Ureter (tissue), 1 donor: ENCODE data around the gene PHF1. TPM values are rescaled to one million over a fixed set of nuclear protein-coding genes. Genes with fewer than 3 reads are reported as not detected.

Experiments
- DNase-seq: peaks from one replicate; pipeline ENCODE4 v3.0.0-alpha.2; 2020; ENCODE audit warnings: low spot score
- total RNA-seq: library from RNA; stranded (reverse); gene quantifications from one replicate; pipeline ENCODE4 v1.2.4, GENCODE V29; 2023
- donor health status: DM: yes; HTN: yes; CAD: no.

Gene PHF1
- total RNA-seq, 1 donor from 2014 or later = 58.8 TPM

DNA sequence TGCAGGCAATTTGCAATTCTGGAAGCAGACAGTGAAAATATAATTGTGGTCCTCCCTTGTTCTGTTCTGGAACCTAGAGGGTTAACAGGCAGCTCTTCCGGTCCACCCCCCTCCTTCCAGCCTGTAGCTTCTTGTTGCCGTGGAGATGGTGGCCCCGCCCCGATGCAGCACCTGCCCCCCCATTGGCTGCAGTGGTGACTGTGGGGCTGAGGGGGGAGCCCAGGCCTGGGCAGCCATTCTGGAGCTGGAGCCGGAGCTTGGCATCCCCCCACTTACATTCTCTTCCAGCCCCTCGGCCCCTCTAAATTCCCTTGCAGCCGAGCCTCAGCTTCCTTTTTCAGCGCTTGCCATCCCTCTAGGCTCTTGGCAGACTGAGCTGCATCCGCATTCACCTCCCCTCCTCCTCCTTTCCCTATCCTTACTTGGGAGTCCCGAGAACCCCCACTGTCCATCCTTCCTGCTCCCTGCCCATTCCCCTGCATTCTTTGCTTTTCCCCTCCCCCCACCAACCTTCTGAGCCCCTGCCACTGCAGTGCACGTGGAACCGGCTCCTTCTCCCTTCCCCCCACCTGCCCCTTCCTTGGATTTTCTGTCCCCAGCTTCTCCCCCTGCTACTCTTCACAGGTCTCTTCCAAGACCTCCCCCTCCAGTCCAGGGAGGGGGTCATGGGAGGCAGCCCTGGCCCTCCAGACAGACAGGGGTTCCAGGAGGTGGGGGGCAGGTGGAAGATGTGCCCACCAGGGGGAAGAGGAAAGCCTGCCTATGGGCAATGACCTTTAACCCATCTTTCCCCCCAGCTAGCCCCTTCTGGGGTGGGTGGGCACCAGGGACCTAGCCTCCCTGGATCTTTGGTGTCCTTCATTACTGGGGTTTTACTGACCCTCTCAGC is 20.4 kb downstream of the PHF1 start:
- DNase-seq = peak; percentile 75

DNA sequence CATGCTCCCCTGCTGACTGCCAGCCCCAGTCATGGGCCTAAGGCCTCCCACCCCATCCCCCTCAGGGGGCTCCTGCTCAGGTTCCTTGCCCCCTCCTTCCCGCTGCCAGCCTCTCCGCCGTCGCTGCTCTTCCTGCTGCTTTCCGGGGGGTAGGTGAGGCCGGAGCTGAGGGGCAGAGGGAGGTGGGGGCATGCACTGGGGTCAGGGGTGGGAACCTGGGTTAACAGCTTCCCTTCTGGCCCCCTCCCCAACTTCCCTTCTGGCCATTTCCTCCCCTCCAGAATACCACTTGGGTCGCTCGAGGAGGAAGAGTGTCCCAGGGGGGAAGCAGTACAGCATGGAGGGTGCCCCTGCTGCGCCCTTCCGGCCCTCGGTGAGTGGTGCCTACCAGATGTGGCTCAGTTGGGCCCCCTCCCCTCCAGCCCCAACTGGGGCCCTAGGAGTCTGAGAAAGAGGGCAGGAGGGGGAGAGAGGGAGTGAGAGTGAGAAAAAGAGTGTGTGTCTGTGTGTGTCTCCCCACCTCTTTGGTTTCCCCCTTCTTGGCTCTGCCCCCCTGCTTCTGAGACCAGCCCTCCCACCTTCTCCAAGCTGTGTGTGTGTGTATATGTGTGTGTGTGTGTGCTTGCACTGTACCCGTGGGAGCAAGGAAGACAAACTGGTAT is 21.2 kb downstream of the PHF1 start:
- DNase-seq = no peak

DNA sequence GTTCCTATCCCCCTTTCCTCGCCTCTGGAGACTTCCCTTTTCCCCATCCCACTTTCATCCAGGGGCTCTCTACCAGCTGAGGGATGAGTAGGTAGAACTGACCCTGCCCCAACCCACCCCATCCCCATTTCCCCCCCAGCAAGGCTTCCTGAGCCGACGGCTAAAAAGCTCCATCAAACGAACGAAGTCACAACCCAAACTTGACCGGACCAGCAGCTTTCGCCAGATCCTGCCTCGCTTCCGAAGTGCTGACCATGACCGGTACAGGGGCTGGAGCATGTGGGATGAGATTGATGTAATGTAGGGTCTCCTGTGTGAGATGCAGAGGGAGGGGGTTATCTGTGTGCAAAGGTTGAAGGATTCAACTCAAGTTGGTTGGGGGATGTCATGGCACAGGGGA is 21.7 kb downstream of the PHF1 start:
- DNase-seq = no peak

DNA sequence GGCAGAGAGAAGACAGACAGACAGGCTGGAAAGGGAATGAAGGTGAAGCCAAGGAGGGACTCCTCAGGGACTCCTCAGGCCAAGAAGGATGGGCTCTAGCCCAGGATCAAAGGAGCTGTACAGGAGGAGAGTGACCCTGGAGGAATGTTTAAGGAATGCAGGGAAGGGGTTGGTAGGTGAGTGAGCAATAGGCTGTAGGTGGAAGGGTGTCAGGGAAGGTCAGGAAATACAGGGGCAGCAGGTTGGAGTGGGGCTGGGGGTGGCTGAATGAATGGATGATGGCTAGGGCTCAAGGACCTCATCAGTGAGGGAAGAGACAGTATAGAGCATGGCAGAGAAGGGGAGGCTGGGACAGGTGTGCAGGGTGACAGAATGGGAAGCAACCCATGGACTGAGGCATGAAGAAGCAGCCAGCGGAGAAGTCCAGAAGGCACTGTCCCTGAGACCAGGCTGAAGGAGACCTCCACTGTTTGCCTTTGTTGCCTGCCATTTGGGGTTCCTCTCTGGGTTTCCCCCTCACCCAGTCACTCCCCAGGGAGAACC is 22.3 kb downstream of the PHF1 start:
- DNase-seq = no peak

DNA sequence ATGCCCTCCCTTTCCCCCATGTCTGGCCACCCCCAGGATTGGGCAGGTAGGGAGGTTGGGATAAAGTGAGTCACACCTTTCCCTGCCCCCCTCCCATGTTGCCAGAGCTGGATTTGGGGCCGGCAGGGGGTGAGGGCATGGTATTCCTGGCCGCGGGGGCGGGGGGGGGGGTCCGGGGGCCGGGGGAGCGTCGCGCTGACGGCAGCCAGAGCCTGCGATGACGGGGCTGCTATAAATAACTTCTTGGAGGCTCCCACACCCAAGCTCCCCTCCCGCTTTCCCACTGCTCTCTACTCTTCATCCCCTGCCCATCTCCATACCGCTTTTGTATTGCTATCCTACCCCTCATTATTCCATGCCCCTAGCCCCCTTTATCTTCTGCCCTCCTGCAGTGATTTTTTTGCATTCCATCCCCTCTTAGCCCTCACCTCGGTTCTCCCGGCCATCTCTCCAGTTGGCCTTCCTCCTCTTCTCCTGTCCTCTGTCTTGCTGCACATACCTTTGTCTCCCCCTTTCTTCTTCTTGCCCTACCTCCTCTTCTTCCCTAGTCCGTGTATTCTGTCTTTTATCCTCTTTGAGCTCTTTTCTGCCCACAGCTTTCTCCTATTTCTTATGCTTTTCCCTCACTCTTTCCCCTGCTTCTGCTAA is 22.9 kb downstream of the PHF1 start:
- no peak for DNase-seq

DNA sequence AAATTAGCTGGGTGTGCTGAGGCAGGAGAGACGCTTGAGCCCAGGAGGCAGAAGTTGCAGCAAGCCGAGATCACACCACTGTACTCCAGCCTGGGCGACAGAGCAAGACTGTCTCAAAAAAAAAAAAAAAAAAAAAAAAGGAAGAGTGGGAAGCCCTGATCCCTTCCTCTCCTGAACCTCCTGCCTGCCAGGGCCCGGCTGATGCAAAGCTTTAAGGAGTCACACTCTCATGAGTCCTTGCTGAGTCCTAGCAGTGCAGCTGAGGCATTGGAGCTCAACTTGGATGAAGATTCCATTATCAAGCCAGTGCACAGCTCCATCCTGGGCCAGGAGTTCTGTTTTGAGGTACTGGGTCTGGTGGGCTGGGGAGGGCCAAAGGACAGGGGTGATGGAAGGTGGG is 24.1 kb downstream of the PHF1 start:
- DNase-seq = no peak

DNA sequence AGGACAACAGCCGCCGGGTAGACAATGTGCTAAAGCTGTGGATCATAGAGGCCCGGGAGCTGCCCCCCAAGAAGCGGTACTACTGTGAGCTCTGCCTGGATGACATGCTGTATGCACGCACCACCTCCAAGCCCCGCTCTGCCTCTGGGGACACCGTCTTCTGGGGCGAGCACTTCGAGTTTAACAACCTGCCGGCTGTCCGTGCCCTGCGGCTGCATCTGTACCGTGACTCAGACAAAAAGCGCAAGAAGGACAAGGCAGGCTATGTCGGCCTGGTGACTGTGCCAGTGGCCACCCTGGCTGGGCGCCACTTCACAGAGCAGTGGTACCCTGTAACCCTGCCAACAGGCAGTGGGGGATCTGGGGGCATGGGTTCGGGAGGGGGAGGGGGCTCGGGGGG is 26.9 kb downstream of the PHF1 start:
- DNase-seq = no peak

DNA sequence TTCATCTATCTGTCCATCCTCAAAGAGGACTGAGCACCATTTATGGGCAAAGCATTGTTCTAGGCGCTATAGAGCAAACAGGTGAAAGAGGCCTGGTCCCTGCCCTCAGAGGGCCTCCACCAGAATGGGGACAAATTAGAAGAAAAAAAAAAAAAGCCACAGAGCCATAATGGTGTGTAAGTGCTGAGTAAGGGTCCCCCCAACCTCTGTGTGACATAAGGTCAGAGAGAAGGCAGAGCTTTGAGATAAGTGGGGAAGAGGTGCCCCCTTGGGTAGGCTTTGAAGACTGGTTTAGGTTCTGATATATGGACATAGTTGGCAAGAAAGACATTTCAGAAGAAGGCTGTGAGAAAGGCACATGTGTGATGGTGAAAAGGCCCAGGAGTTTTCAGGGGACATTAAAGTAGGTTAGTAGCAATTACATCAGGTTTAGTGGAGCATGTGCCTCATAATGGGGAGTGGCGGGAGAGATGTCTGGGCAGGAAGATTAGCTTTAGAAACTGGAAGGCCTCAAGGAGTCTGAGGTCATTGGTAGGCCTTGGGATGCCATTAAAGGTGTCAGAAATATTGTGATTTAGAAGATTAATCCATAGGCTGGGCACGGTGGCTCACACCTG is 28.3 kb downstream of the PHF1 start:
- DNase-seq = no peak

DNA sequence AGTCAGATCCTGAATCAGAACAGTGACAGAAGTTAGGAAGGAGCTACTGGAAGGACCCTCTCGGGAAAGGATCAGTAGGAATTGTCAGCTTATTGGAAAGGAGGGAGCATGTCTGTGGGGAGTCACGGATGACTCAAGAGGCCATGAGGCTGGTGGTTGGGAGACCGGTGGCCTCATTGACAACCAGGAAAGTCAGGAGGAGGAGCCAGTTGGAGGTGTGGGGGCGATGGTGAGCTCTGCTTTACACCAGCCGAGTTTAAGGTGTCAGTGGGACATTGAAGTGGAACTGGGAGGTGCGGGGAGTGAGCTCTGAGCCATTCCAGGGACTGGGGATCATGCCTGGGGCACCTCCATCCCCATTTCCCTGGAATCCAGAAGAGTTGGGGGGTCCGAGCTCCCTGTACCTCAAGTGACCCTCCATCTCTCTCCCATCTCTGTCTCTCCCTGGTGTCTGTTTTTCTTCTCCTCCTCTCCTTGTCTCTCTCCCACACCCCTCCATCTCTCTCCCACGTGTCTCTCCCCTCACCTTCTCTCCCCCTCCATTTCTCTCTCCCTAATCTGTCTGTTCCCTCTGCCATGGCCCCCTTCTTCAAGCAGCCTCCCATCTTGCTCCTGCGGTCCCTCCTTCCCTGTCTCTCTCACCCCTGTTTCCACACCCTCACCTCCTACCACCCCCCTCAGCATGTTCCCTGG is 29.3 kb downstream of the PHF1 start:
- no peak for DNase-seq

DNA sequence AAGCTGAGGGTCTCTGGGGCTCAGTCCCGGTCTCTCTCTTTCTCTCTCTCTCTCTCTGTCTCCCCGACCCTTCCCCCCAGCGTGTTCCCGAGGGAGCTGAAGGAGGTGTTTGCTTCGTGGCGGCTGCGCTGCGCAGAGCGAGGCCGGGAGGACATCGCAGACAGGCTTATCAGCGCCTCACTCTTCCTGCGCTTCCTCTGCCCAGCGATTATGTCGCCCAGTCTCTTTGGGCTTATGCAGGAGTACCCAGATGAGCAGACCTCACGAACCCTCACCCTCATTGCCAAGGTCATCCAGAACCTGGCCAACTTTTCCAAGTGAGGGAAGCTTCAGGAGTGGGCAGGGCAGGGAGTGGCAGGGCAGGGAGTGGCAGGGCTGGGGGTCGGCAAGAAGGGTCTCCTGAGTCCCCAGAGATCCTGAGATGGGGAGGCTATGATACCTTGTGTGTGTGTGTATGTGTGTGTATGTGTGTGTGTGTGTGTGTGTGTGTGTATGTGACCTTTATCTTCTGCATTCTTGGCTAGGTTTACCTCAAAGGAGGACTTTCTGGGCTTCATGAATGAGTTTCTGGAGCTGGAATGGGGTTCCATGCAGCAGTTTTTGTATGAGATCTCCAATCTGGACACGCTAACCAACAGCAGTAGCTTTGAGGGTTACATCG is 30.0 kb downstream of the PHF1 start:
- no peak for DNase-seq

DNA sequence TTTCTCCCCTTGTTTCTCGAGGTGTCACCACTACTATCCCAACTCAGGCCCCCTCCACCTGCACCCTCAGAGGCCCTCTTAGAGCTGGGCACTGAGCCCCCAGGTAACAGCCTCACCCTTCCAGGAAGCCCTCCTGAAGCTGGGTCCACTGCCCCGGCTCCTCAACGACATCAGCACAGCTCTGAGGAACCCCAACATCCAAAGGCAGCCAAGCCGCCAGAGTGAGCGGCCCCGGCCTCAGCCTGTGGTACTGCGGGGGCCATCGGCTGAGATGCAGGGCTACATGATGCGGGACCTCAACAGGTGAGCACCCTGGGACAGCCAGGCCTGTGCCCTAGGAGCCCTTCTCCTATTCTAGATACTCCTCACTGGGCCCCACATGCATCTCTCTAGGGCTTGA is 30.6 kb downstream of the PHF1 start:
- DNase-seq = no peak

DNA sequence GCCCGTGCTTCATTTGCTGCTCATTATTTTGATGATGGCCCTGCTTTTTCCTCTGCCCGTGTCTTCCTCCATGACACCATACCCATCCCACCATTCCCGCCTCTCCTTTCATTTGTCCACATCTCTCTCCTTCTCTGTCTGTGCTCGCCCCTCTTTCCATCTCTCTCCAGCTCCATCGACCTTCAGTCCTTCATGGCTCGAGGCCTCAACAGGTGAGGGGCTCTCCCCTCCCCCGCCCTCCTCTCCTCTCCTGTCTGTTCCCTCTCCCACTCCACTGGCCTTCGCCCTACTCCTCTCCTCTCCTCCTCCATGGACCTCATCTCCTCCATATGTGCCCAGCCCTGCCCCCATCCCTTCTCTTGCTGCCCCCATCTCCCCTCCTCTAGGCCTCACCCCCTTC is 31.5 kb downstream of the PHF1 start:
- DNase-seq = no peak

DNA sequence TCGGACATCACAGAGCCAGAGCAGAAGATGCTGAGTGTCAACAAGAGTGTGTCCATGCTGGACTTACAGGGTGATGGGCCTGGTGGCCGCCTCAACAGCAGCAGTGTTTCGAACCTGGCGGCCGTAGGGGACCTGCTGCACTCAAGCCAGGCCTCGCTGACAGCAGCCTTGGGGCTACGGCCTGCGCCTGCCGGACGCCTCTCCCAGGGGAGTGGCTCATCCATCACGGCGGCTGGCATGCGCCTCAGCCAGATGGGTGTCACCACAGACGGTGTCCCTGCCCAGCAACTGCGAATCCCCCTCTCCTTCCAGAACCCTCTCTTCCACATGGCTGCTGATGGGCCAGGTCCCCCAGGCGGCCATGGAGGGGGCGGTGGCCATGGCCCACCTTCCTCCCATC is 32.2 kb downstream of the PHF1 start:
- DNase-seq = no peak

DNA sequence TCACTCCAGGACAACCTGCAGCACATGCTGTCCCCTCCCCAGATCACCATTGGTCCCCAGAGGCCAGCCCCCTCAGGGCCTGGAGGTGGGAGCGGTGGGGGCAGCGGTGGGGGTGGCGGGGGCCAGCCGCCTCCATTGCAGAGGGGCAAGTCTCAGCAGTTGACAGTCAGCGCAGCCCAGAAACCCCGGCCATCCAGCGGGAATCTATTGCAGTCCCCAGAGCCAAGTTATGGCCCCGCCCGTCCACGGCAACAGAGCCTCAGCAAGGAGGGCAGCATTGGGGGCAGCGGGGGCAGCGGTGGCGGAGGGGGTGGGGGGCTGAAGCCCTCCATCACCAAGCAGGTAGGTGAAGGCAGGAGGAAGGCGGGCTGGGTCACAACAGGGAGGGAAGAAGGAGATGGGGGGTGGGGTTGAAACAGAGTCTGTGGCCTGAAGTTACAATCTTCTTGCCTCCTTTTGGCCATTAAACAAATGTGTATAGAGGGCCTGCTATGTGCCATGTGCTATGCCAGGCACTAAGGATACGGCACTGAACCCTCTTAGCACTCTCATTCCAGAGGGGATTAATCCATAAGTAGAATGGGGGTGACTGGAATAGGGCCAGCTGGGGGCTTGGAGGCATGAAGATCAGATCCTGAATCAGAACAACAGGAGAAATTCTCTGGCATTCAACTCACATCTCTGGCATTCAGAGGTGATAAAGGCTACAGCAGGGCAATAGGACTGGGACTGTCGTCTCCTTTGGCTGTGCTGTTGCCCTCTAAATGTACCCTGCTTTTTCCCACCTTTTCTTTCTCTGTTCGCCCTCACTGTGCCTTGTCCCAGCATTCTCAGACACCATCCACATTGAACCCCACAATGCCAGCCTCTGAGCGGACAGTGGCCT is 33.0 kb downstream of the PHF1 start:
- no peak for DNase-seq

DNA sequence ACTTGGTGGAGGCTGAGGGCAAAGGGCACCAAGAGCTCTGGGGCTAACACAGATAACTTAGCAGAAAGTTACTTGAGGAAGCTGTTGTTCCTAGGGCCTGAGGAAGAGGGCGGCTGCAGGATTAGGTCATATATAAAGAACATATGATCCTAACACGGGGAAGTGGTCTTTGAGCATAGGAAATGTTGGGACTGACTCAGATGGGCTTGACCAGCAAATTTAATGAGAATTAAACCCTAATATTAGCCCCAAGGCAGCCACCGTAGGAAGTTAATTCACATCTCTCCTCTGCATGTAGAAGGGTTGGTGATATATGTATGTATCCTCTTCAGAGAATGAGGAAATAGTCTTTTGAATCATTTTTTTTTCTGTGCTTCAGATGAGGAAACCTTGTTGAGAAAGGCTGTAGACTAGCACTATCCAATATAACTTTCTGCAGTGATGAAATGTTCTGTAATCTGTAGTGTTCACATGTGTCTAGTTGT is 34.3 kb downstream of the PHF1 start:
- no peak for DNase-seq

DNA sequence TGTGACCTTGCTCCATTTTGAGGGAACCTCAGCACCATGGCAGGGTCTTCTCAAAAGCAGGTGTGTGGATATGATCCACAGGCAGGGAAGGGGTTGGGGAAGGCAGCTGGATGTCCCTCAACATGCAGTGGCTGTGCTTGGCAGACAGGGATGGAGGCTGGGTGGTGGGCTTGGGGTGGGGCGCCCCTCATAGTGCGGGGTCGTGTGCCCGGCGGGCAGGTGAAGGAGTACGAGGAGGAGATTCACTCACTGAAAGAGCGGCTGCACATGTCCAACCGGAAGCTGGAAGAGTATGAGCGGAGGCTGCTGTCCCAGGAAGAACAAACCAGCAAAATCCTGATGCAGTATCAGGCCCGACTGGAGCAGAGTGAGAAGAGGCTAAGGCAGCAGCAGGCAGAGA is 35.5 kb downstream of the PHF1 start:
- no peak for DNase-seq

DNA sequence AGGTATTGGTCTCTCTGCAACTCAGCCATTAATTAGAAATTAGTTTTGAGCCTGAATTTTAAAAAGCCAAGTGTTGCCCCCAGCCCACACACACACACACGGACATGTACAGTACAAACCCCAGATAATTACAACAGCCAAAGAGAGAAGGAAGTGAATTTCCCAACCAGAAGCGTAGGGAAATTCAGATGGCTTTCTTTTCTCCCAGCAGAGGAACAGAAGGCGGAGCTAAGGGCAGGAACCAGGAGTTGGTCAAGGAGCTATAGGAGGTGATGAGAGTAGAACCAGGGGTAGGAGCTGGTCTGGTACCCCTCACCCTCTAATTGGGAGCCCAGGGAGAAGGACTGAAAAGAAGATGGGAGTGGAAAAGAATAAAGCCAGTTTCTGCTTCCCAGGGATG is 39.6 kb downstream of the PHF1 start:
- no peak for DNase-seq

DNA sequence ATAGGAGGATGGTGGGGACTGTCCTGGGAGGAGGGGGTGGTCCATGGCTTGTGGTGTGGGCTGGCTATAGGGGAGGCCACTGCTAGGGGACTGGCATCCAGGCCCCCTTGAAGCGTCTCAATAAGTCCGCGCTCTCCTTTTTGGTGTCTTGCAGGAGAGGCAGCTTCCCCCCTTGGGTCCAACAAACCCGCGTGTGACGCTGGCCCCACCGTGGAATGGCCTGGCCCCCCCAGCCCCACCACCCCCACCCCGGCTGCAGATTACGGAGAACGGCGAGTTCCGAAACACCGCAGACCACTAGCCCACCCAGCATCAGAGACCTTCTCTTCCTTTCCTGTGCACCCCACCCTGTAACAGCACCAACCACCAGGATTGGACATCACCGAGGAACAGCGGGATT is 40.8 kb downstream of the PHF1 start:
- no peak for DNase-seq

DNA sequence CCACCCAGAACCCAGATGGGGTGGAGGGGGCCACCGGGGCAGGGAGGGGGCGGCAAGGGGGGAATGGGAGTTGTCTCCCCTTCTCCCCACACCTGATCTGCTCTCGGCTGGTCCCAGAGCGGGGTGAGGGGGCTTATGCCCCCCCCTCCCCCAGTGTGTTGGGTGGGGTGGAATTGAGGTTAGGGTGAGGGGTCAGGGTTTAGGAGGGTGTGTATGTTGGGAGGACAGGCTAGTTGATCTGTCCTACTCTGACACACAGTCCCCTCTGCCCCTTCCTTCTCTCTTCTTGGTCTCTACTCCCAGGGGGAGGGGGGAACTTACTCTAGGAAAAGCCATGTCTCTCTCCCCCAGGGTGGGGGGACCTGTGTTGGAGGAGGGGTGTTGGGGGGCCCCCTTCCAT is 41.7 kb downstream of the PHF1 start:
- no peak for DNase-seq
